Liver (tissue), 9 donors: ENCODE measurements around the gene YPEL2. TPM values are rescaled to one million over a fixed set of nuclear protein-coding genes. Genes with fewer than 3 reads are reported as not detected.
A peak's percentile ranks its signal among the peaks of the same experiment; 100 is the strongest.

Experiments
- DNase-seq: peaks from one replicate; pipeline ENCODE4 v3.0.0-alpha.2; 2017; ENCODE audit warnings: low spot score
- H3K27ac ChIP-seq, 2 donors: one replicate each; pipeline ENCODE4 v1.7.0; 2013; ENCODE audit warnings: inconsistent platforms in 2 of 2, low read length in 2 of 2, control low read depth in 1 of 2, low read depth in 1 of 2, mild to moderate bottlenecking in 1 of 2
- H3K27me3 ChIP-seq, 4 donors: one replicate each; pipeline versions ENCODE4 v1.6.1 to v1.7.0; 2013; ENCODE audit warnings: low read length in 3 of 4, inconsistent platforms in 1 of 4, mild to moderate bottlenecking in 1 of 4, moderate library complexity in 1 of 4; ENCODE audit not compliant: control insufficient read depth in 4 of 4, insufficient read depth in 4 of 4
- H3K36me3 ChIP-seq, 4 donors: one replicate each; pipeline versions ENCODE4 v1.6.1 to v1.7.0; 2013; ENCODE audit warnings: low read length in 3 of 4, mild to moderate bottlenecking in 3 of 4, low read depth in 1 of 4, moderate library complexity in 1 of 4; ENCODE audit not compliant: control insufficient read depth in 4 of 4, insufficient read depth in 3 of 4
- H3K4me1 ChIP-seq, 4 donors: one replicate each; pipeline versions ENCODE4 v1.6.1 to v1.7.0; 2013; ENCODE audit warnings: low read length in 3 of 4, mild to moderate bottlenecking in 3 of 4, moderate library complexity in 1 of 4; ENCODE audit not compliant: control insufficient read depth in 4 of 4, insufficient read depth in 4 of 4
- H3K4me3 ChIP-seq, 3 donors: one replicate each; pipeline versions ENCODE4 v1.6.1 to v1.7.0; 2013; ENCODE audit warnings: low read length in 3 of 3, control low read depth in 1 of 3, low read depth in 1 of 3, mild to moderate bottlenecking in 1 of 3
- H3K9ac ChIP-seq, 2 donors: one replicate each; pipeline ENCODE4 v1.7.0; 2013; ENCODE audit warnings: low read length in 2 of 2, mild to moderate bottlenecking in 2 of 2, moderate library complexity in 2 of 2, control low read depth in 1 of 2, low read depth in 1 of 2
- H3K9me3 ChIP-seq, 4 donors: one replicate each; pipeline versions ENCODE4 v1.6.1 to v1.7.0; 2013; ENCODE audit warnings: low read length in 3 of 4; ENCODE audit not compliant: control insufficient read depth in 4 of 4
- FOXA1 ChIP-seq: IDR thresholded peaks from 2 replicates; pipeline ENCODE4 v1.6.1; 2016; ENCODE audit warnings: antibody characterized with exemption
- FOXA2 ChIP-seq: IDR thresholded peaks from 2 replicates; pipeline ENCODE4 v1.6.1; 2016; ENCODE audit warnings: antibody characterized with exemption
- GABPA ChIP-seq, 2 donors: IDR thresholded peaks in 1 of 2; conservative IDR thresholded peaks in 1 of 2; 2 replicates each; pipeline ENCODE4 v1.6.1; 2016; ENCODE audit warnings: antibody characterized with exemption in 2 of 2, mild to moderate bottlenecking in 1 of 2, moderate library complexity in 1 of 2
- HNF4A ChIP-seq, 2 donors: conservative IDR thresholded peaks; 2 replicates each; pipeline ENCODE4 v1.6.1; 2016; ENCODE audit warnings: antibody characterized with exemption in 2 of 2, mild to moderate bottlenecking in 2 of 2
- HNF4G ChIP-seq: IDR thresholded peaks from 2 replicates; pipeline ENCODE4 v1.6.1; 2016; ENCODE audit warnings: antibody characterized with exemption
- JUND ChIP-seq, 2 donors: IDR thresholded peaks; 2 replicates each; pipeline ENCODE4 v1.6.1; 2016; ENCODE audit warnings: antibody characterized with exemption in 2 of 2
- NR2F2 ChIP-seq: IDR thresholded peaks from 2 replicates; pipeline ENCODE4 v1.6.1; 2016; ENCODE audit warnings: antibody characterized with exemption
- RAD21 ChIP-seq, 2 donors: IDR thresholded peaks; 2 replicates each; pipeline ENCODE4 v1.6.1; 2016; ENCODE audit warnings: antibody characterized with exemption in 2 of 2, mild to moderate bottlenecking in 2 of 2
- RXRA ChIP-seq, 2 donors: IDR thresholded peaks; 2 replicates each; pipeline ENCODE4 v1.6.1; 2017 to 2018; ENCODE audit warnings: antibody characterized with exemption in 2 of 2, mild to moderate bottlenecking in 1 of 2
- SP1 ChIP-seq: IDR thresholded peaks from 2 replicates; pipeline ENCODE4 v1.6.1; 2018; ENCODE audit warnings: antibody characterized with exemption, mild to moderate bottlenecking
- TAF1 ChIP-seq: conservative IDR thresholded peaks from 2 replicates; pipeline ENCODE4 v1.6.1; 2016; ENCODE audit warnings: antibody characterized with exemption, mild to moderate bottlenecking
- YY1 ChIP-seq: IDR thresholded peaks from 2 replicates; pipeline ENCODE4 v1.6.1; 2016; ENCODE audit warnings: antibody characterized with exemption, mild to moderate bottlenecking
- WGBS: extraction: QIAGEN DNeasy Blood & Tissue Kit; methylation state at CpG from one replicate; pipeline ENCODE4 v1.1.7; 2013; 5-methylcytosine and 5-hydroxymethylcytosine counted together
- polyA plus RNA-seq, 2 donors: library from polyadenylated mRNA; stranded (reverse) in 1 of 2; unstranded in 1 of 2; fragments of 200-250 nt in 1 of 2; fragments of >200 nt in 1 of 2; fragmentation: Nextera tagmentation in 1 of 2; extraction: Ambion mirVana in 1 of 2; gene quantifications; one replicate each; pipeline versions ENCODE4 v1.2.1 to v1.2.3, GENCODE V29; 2013 to 2015
- total RNA-seq, 2 donors: library from RNA; depleted of rRNA; stranded (reverse); fragments of >200 nt; gene quantifications; one replicate each; pipeline ENCODE4 v1.2.3, GENCODE V29; 2014
- TF ChIP-seq, protein P1 (sequence below): IDR thresholded peaks from 2 replicates; pipeline ENCODE4 v1.6.1; 2016; ENCODE audit warnings: antibody characterized with exemption
- TF ChIP-seq, protein P2 (sequence below): IDR thresholded peaks from 2 replicates; pipeline ENCODE4 v1.6.1; 2016; ENCODE audit warnings: antibody characterized with exemption
- TF ChIP-seq, protein P3 (sequence below): fragments of 150-350 bp; IDR thresholded peaks from 2 replicates; pipeline ENCODE4 v1.5.1; 2017; ENCODE audit warnings: improper control_type of control experiment, low read depth, low read length; ENCODE audit not compliant: missing input control
- TF ChIP-seq, protein P4 (sequence below): IDR thresholded peaks from 2 replicates; pipeline ENCODE4 v1.6.1; 2016; ENCODE audit warnings: antibody characterized with exemption, mild to moderate bottlenecking
- donor health status: healthy.
- donor health status: healthy.
- donor health status: healthy.
- donor health status: healthy.
- donor health status: healthy.

The YPEL2 gene
- total and polyA plus RNA-seq, 4 donors, result 4.2 to 23.8 (median 11.3) TPM

GRCh38 chr17:59381716-59382570, 50.5 kb downstream of the YPEL2 start:
- Histone ChIP-seq H3K27me3 (no peaks in the 10 kb centered on the region), H3K4me1 (peaks cover 2 to 11% (median 5%) of the 10 kb centered on the region in 4 donors), H3K4me3 (no peak overlapping the region), H3K36me3 (peaks cover 0 to 3% (median 1%) of the 10 kb centered on the region in 4 donors), H3K27ac (peak overlapping the region; percentile 28 to 44), H3K9ac (no peak overlapping the region), H3K9me3 (no peaks in the 10 kb centered on the region)
- no peak for DNase-seq
- TF ChIP-seq HNF4A (conservative IDR thresholded peaks at IDR 0.05), result no peak
- TF ChIP-seq, protein P1, sequence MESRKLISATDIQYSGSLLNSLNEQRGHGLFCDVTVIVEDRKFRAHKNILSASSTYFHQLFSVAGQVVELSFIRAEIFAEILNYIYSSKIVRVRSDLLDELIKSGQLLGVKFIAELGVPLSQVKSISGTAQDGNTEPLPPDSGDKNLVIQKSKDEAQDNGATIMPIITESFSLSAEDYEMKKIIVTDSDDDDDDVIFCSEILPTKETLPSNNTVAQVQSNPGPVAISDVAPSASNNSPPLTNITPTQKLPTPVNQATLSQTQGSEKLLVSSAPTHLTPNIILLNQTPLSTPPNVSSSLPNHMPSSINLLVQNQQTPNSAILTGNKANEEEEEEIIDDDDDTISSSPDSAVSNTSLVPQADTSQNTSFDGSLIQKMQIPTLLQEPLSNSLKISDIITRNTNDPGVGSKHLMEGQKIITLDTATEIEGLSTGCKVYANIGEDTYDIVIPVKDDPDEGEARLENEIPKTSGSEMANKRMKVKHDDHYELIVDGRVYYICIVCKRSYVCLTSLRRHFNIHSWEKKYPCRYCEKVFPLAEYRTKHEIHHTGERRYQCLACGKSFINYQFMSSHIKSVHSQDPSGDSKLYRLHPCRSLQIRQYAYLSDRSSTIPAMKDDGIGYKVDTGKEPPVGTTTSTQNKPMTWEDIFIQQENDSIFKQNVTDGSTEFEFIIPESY, result no peak
- TF ChIP-seq GABPA (IDR thresholded peaks at IDR 0.05 in 1 of 2, conservative IDR thresholded peaks at IDR 0.05 in 1 of 2), result no peak
- TF ChIP-seq HNF4G, result no peak
- TF ChIP-seq, protein P2, sequence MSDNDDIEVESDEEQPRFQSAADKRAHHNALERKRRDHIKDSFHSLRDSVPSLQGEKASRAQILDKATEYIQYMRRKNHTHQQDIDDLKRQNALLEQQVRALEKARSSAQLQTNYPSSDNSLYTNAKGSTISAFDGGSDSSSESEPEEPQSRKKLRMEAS, result no peak
- TF ChIP-seq NR2F2, result no peak
- no peak for TF ChIP-seq FOXA1
- TF ChIP-seq RAD21 (IDR thresholded peaks at IDR 0.05), result no peak
- TF ChIP-seq JUND (IDR thresholded peaks at IDR 0.05), result no peak
- TF ChIP-seq, protein P3, sequence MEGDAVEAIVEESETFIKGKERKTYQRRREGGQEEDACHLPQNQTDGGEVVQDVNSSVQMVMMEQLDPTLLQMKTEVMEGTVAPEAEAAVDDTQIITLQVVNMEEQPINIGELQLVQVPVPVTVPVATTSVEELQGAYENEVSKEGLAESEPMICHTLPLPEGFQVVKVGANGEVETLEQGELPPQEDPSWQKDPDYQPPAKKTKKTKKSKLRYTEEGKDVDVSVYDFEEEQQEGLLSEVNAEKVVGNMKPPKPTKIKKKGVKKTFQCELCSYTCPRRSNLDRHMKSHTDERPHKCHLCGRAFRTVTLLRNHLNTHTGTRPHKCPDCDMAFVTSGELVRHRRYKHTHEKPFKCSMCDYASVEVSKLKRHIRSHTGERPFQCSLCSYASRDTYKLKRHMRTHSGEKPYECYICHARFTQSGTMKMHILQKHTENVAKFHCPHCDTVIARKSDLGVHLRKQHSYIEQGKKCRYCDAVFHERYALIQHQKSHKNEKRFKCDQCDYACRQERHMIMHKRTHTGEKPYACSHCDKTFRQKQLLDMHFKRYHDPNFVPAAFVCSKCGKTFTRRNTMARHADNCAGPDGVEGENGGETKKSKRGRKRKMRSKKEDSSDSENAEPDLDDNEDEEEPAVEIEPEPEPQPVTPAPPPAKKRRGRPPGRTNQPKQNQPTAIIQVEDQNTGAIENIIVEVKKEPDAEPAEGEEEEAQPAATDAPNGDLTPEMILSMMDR, result no peak
- TF ChIP-seq RXRA (IDR thresholded peaks at IDR 0.05), result no peak
- no peak for TF ChIP-seq YY1
- TF ChIP-seq TAF1, result no peak
- TF ChIP-seq, protein P4, sequence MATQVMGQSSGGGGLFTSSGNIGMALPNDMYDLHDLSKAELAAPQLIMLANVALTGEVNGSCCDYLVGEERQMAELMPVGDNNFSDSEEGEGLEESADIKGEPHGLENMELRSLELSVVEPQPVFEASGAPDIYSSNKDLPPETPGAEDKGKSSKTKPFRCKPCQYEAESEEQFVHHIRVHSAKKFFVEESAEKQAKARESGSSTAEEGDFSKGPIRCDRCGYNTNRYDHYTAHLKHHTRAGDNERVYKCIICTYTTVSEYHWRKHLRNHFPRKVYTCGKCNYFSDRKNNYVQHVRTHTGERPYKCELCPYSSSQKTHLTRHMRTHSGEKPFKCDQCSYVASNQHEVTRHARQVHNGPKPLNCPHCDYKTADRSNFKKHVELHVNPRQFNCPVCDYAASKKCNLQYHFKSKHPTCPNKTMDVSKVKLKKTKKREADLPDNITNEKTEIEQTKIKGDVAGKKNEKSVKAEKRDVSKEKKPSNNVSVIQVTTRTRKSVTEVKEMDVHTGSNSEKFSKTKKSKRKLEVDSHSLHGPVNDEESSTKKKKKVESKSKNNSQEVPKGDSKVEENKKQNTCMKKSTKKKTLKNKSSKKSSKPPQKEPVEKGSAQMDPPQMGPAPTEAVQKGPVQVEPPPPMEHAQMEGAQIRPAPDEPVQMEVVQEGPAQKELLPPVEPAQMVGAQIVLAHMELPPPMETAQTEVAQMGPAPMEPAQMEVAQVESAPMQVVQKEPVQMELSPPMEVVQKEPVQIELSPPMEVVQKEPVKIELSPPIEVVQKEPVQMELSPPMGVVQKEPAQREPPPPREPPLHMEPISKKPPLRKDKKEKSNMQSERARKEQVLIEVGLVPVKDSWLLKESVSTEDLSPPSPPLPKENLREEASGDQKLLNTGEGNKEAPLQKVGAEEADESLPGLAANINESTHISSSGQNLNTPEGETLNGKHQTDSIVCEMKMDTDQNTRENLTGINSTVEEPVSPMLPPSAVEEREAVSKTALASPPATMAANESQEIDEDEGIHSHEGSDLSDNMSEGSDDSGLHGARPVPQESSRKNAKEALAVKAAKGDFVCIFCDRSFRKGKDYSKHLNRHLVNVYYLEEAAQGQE, result no peak
- 61% methylated on average over 8 of the region's 8 CpGs for WGBS

GRCh38 chr17:59383893-59384292, 52.4 kb downstream of the YPEL2 start:
- Histone ChIP-seq H3K27ac (no peak overlapping the region), H3K9me3 (no peaks in the 10 kb centered on the region), H3K9ac (no peak overlapping the region), H3K27me3 (no peaks in the 10 kb centered on the region), H3K4me1 (peaks cover 0 to 5% (median 1%) of the 10 kb centered on the region in 4 donors), H3K4me3 (no peak overlapping the region), H3K36me3 (peaks cover 0 to 7% (median 2%) of the 10 kb centered on the region in 4 donors)
- no peak for DNase-seq
- WGBS, result 89% methylated on average over 4 of the region's 4 CpGs
- TF ChIP-seq HNF4G, result no peak
- TF ChIP-seq, protein P3, result no peak
- TF ChIP-seq, protein P1, result no peak
- TF ChIP-seq JUND (IDR thresholded peaks at IDR 0.05), result no peak
- no peak for TF ChIP-seq FOXA2
- TF ChIP-seq SP1, result no peak
- no peak for TF ChIP-seq YY1
- TF ChIP-seq RXRA (IDR thresholded peaks at IDR 0.05), result no peak
- no peak for TF ChIP-seq GABPA (IDR thresholded peaks at IDR 0.05 in 1 of 2, conservative IDR thresholded peaks at IDR 0.05 in 1 of 2)
- no peak for TF ChIP-seq HNF4A (conservative IDR thresholded peaks at IDR 0.05)
- no peak for TF ChIP-seq TAF1
- TF ChIP-seq NR2F2, result no peak
